HepG2 (cell line): ENCODE measurements around the gene ELOVL5.

Experiments
- CBFB ChIP-seq: sonication (generic); formaldehyde crosslinking; IDR thresholded peaks from 2 replicates; pipeline ENCODE4 v1.4.0; 2020; ENCODE audit warnings: missing genetic modification reagents
- CBX5 ChIP-seq: sonication (generic); formaldehyde crosslinking; IDR thresholded peaks from 2 replicates; pipeline ENCODE4 v1.4.0; 2020; ENCODE audit warnings: missing genetic modification reagents, borderline replicate concordance
- CHD2 ChIP-seq: IDR thresholded peaks from 2 replicates; pipeline ENCODE4 v1.6.1; 2011; ENCODE audit warnings: low read depth, low read length, improper control_type of control experiment

- no peak for TF ChIP-seq CBFB
- TF ChIP-seq CBX5 (CRISPR knock-in tag), result no peak
- no peak for TF ChIP-seq CHD2
These were observed 27.8 kb downstream of the ELOVL5 start for GRCh38 chr6:53320964-53321363.
